OCI-LY1 (cell line): ENCODE measurements around the gene BEND7.

Experiments used
- CTCF ChIP-seq: fragments of 200-600 bp; sonication (generic), shearing (Covaris generic); IDR thresholded peaks from 2 replicates; pipeline ENCODE4 v1.5.1; 2017; ENCODE audit warnings: mild to moderate bottlenecking, antibody characterized with exemption, low read length, moderate library complexity, mixed read lengths
- EZH2 ChIP-seq: fragments of 200-600 bp; sonication (generic), shearing (Covaris generic); IDR thresholded peaks from 2 replicates; pipeline ENCODE4 v1.8.0; 2017; ENCODE audit warnings: borderline replicate concordance, mixed run types, mild to moderate bottlenecking, antibody characterized with exemption, low read length, moderate library complexity, mixed read lengths

GRCh38 chr10:13441476-13441875 lies 87.3 kb downstream of the BEND7 start:
- no peak for TF ChIP-seq CTCF
- TF ChIP-seq EZH2 = no peak
